Kidney (tissue), 14 donors: ENCODE measurements around the gene OVAAL. TPM values are rescaled to one million over a fixed set of nuclear protein-coding genes. Genes with fewer than 3 reads are reported as not detected.

Source experiments
- DNase-seq, 5 donors: peaks; one replicate each; pipeline ENCODE4 v3.0.0-alpha.2; 2013 to 2020
- FAIRE-seq: peaks from 2 replicates; lab custom pipeline; 2012; peaks lifted over from hg19 to GRCh38; lab: Jason Lieb, UNC
- H3K27ac ChIP-seq, 2 donors: one replicate each; pipeline ENCODE4 v1.7.0; 2013; ENCODE audit warnings: low read depth in 2 of 2, low read length in 2 of 2, inconsistent platforms in 1 of 2
- H3K27me3 ChIP-seq: one replicate; pipeline ENCODE4 v1.7.1; 2013; ENCODE audit warnings: low read length, inconsistent platforms; ENCODE audit not compliant: control insufficient read depth, insufficient read depth
- H3K36me3 ChIP-seq, 3 donors: one replicate each; pipeline versions ENCODE4 v1.7.0 to v1.7.1; 2013; ENCODE audit warnings: low read length in 3 of 3, control low read depth in 1 of 3, inconsistent platforms in 1 of 3; ENCODE audit not compliant: insufficient read depth in 3 of 3, control insufficient read depth in 2 of 3
- H3K4me1 ChIP-seq, 3 donors: one replicate each; pipeline versions ENCODE4 v1.7.0 to v1.7.1; 2013; ENCODE audit warnings: low read length in 3 of 3, inconsistent platforms in 1 of 3, low read depth in 1 of 3; ENCODE audit not compliant: control insufficient read depth in 2 of 3, insufficient read depth in 2 of 3
- H3K4me3 ChIP-seq, 3 donors: one replicate each; pipeline versions ENCODE4 v1.7.0 to v1.8.1; 2013; ENCODE audit warnings: low read length in 3 of 3, control low read depth in 1 of 3, inconsistent platforms in 1 of 3
- H3K9ac ChIP-seq, 3 donors: one replicate each; pipeline versions ENCODE4 v1.7.0 to v1.7.1; 2013; ENCODE audit warnings: low read length in 3 of 3, control low read depth in 1 of 3, inconsistent platforms in 1 of 3
- H3K9me3 ChIP-seq, 3 donors: one replicate each; pipeline versions ENCODE4 v1.7.0 to v1.7.1; 2013; ENCODE audit warnings: low read length in 3 of 3, control low read depth in 1 of 3, inconsistent platforms in 1 of 3; ENCODE audit not compliant: control insufficient read depth in 2 of 3, insufficient read depth in 1 of 3
- CTCF ChIP-seq: IDR thresholded peaks from 3 replicates; pipeline ENCODE4 v1.5.1; 2012; ENCODE audit warnings: mild to moderate bottlenecking, moderate library complexity, borderline replicate concordance; ENCODE audit not compliant: insufficient read depth; ENCODE audit errors: extremely low read depth
- intact Hi-C: fragments of 100-400 bp; cut with DNase I; formaldehyde crosslinking; loops from one replicate; pipeline ENCODE4 v1.11.1; 2022
- polyA plus RNA-seq: library from polyadenylated mRNA; stranded (reverse); fragments of 350-450 nt; fragmentation: Illumina TruSeq; extraction: RNeasy Lipid Tissue Mini Kit (QIAGEN cat#74804); gene quantifications from one replicate; pipeline ENCODE4 v1.2.3, GENCODE V29; 2014; ENCODE audit warnings: low read depth, low replicate concordance; ENCODE audit not compliant: insufficient read depth
- total RNA-seq: library from RNA; stranded (reverse); fragmentation: NEBNext Ultra II Directional; extraction: Animal tissue kit (Norgen Biotek cat#: 25700); gene quantifications from one replicate; pipeline ENCODE4 v1.2.1, GENCODE V29; 2021
- donor health status: control.
- donor health status: control.
- donor health status: control.
- donor health status: control.
- donor health status: control.
- donor health status: DM: yes; HTN: yes; CAD: no.
- donor health status: Normal renal cell carcinoma (clear cell type).

The OVAAL gene
- total and polyA plus RNA-seq, 2 donors from 2014 or later, result not detected

- Histone ChIP-seq H3K36me3 (no peaks in the 10 kb centered on the region), H3K27ac (no peak overlapping the region), H3K9me3 (no peaks in the 10 kb centered on the region), H3K9ac (no peak overlapping the region), H3K27me3 (no peaks in the 10 kb centered on the region), H3K4me3 (no peak overlapping the region), H3K4me1 (no peaks in the 10 kb centered on the region)
- DNase-seq, result no peak
- no peak for FAIRE-seq
- intact Hi-C loops, result no loop called here
- TF ChIP-seq CTCF, result no peak
These were observed 56.9 kb downstream of the OVAAL start for GRCh38 chr1:180615493-180616290.

Other genes starting within 250 kb of the OVAAL start
- gene ACBD6, start 56.4 kb upstream of the OVAAL start, total RNA-seq, result 36.4 TPM
- 30.9 TPM for gene ACBD6, start 56.4 kb upstream of the OVAAL start, polyA plus RNA-seq
- 33.5 TPM for gene XPR1, start 73.1 kb downstream of the OVAAL start, total RNA-seq
- gene XPR1, start 73.1 kb downstream of the OVAAL start, polyA plus RNA-seq, result 10.9 TPM